Measurements from ENCODE around the gene SIDT1.

SIDT1 gene

GRCh38 chr3:113637756-113638155 is 105.4 kb downstream of the SIDT1 start:
- no peak for ATAC-seq

- ATAC-seq: no peak
These were observed 106.6 kb downstream of the SIDT1 start for GRCh38 chr3:113638910-113639309.

- ATAC-seq: no peak
These were observed 111.2 kb downstream of the SIDT1 start for GRCh38 chr3:113643583-113643982.

GRCh38 chr3:113648524-113648923 is 116.2 kb downstream of the SIDT1 start:
- ATAC-seq: no peak

GRCh38 chr3:113649174-113649845 is 117.0 kb downstream of the SIDT1 start:
- ATAC-seq: no peak

GRCh38 chr3:113654310-113654709 is 122.0 kb downstream of the SIDT1 start:
- no peak for ATAC-seq

- ATAC-seq: no peak
These were observed 122.5 kb downstream of the SIDT1 start for GRCh38 chr3:113654851-113655250.

- no peak for ATAC-seq
These were observed 125.8 kb downstream of the SIDT1 start for GRCh38 chr3:113658107-113658506.

GRCh38 chr3:113659101-113659541 is 126.8 kb downstream of the SIDT1 start:
- no peak for ATAC-seq

- no peak for ATAC-seq
These were observed 127.6 kb downstream of the SIDT1 start for GRCh38 chr3:113659996-113660395.

GRCh38 chr3:113660458-113660857 is 128.1 kb downstream of the SIDT1 start:
- ATAC-seq: no peak

- no peak for ATAC-seq
These were observed 128.5 kb downstream of the SIDT1 start for GRCh38 chr3:113660896-113661295.

GRCh38 chr3:113662824-113663223 is 130.5 kb downstream of the SIDT1 start:
- no peak for ATAC-seq

GRCh38 chr3:113663324-113663750 is 131.0 kb downstream of the SIDT1 start:
- no peak for ATAC-seq

GRCh38 chr3:113663761-113664160 is 131.4 kb downstream of the SIDT1 start:
- no peak for ATAC-seq

- ATAC-seq: no peak
These were observed 132.3 kb downstream of the SIDT1 start for GRCh38 chr3:113664523-113665094.

GRCh38 chr3:113668015-113668414 is 135.7 kb downstream of the SIDT1 start:
- ATAC-seq: no peak

GRCh38 chr3:113673593-113673992 is 141.2 kb downstream of the SIDT1 start:
- ATAC-seq: no peak

- ATAC-seq: peak in 1 of 2 donors; percentile 21
These were observed 143.9 kb downstream of the SIDT1 start for GRCh38 chr3:113676261-113676660.

GRCh38 chr3:113677737-113678136 is 145.4 kb downstream of the SIDT1 start:
- no peak for ATAC-seq

GRCh38 chr3:113678773-113679172 is 146.4 kb downstream of the SIDT1 start:
- no peak for ATAC-seq

Data from activated CD4-positive, CD25-positive, alpha-beta regulatory T cell treated with anti-CD3 and anti-CD28 coated beads, Interleukin-2, amount 50 U/mL, for 24 hours (primary cell).